Measurements from ENCODE around the gene MAG. TPM values are rescaled to one million over a fixed set of nuclear protein-coding genes. Genes with fewer than 3 reads are reported as not detected.

MAG gene
- total RNA-seq, 3 donors from 2014 or later: 4.2 TPM; not detected in 2

DNA sequence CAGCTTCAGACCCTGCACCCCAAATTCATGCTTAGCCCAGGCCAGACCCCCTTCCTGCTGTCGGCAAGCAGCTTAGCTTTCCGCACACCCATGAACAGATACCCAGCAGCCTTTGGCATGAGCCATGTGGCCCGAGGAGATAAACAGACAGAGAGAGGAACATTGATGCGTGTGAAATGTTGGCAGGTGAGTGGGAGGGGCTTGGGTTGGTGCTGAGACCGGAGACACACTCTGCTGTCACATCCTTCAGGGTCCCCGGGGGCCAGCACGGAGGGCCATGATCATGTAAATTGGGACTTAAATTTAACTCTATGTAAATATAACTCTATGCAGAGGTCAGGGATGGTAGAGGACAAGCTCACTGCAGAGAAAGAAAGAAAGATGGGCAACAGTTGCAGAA lies 38.5 kb downstream of the MAG start:
- no peak overlapping the region for H3K27ac ChIP-seq
- H3K36me3 ChIP-seq: no peaks in the 10 kb centered on the region
- no peak overlapping the region for H3K4me3 ChIP-seq
- H3K4me1 ChIP-seq: no peaks in the 10 kb centered on the region
- H3K9me3 ChIP-seq: no peaks in the 10 kb centered on the region
- TF ChIP-seq POLR2AphosphoS5 (IDR thresholded peaks at IDR 0.05) (no peak), POLR2A (IDR thresholded peaks at IDR 0.05) (no peak)
- TF ChIP-seq, protein P1, sequence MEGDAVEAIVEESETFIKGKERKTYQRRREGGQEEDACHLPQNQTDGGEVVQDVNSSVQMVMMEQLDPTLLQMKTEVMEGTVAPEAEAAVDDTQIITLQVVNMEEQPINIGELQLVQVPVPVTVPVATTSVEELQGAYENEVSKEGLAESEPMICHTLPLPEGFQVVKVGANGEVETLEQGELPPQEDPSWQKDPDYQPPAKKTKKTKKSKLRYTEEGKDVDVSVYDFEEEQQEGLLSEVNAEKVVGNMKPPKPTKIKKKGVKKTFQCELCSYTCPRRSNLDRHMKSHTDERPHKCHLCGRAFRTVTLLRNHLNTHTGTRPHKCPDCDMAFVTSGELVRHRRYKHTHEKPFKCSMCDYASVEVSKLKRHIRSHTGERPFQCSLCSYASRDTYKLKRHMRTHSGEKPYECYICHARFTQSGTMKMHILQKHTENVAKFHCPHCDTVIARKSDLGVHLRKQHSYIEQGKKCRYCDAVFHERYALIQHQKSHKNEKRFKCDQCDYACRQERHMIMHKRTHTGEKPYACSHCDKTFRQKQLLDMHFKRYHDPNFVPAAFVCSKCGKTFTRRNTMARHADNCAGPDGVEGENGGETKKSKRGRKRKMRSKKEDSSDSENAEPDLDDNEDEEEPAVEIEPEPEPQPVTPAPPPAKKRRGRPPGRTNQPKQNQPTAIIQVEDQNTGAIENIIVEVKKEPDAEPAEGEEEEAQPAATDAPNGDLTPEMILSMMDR (IDR thresholded peaks at IDR 0.05): no peak
- no peak for DNase-seq (ENCODE audit: low spot score in 2 of 2)
- no peaks in the 10 kb centered on the region for H3K27me3 ChIP-seq
- intact Hi-C loops (cut with DNase I; ENCODE audit: low total_unique reads): no loop called here

DNA sequence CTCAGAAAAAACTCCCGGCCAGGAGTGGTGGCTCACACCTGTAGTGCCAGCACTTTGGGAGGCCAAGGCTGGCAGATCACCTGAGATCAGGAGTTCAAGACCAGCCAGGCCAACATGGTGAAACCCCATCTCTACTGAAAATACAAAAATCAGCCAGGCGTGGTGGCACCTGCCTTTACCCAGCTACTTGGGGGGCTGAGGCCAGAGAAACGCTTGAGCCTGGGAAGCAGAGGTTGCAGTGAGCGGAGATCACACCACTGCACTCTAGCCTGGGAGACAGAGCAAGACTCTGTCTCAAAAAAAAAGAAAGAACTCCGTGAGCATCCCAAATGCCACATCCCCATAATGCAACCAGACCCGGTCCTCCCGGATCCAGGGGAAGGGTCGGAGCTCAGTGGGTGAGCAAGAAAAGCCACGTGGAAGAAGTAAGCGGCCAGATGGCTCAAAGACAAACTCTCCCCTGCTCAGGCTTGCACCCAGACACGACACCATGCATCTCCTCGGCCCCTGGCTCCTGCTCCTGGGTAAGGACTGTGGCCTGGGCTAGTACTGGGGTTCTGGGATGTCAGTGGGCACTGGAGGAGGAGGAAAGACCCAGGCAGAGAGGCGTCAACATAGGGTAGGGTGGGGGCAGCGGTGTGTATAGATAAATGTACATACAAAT lies 39.7 kb downstream of the MAG start:
- Histone ChIP-seq H3K4me3 (no peak overlapping the region), H3K27me3 (no peaks in the 10 kb centered on the region), H3K36me3 (no peaks in the 10 kb centered on the region), H3K27ac (no peak overlapping the region), H3K9me3 (no peaks in the 10 kb centered on the region), H3K4me1 (no peaks in the 10 kb centered on the region)
- no peak for DNase-seq (ENCODE audit: low spot score in 2 of 2)
- TF ChIP-seq POLR2AphosphoS5 (IDR thresholded peaks at IDR 0.05) (no peak), POLR2A (IDR thresholded peaks at IDR 0.05) (no peak)
- TF ChIP-seq, protein P1 (IDR thresholded peaks at IDR 0.05): no peak
- intact Hi-C loops (cut with DNase I; ENCODE audit: low total_unique reads): no loop called here

DNA sequence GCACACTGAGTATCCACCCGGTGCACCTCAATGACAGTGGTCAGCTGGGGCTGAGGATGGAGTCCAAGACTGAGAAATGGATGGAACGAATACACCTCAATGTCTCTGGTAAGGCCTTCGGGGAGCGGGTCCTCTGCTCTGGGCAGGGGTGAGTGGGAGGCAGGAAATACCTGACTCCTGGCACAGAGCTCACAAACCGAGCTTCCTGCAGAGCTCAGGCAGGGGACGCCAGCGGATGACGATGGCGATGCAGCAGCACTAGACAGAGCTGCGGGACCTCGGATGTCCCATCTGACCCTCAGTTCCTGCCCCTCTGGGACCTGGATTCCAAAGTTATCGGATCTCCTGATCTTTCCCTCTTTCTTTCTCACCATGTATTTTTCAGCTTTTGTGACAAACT lies 40.9 kb downstream of the MAG start:
- H3K27me3 ChIP-seq: no peaks in the 10 kb centered on the region
- DNase-seq (ENCODE audit: low spot score in 2 of 2): no peak
- TF ChIP-seq POLR2A (IDR thresholded peaks at IDR 0.05) (no peak), POLR2AphosphoS5 (IDR thresholded peaks at IDR 0.05) (no peak)
- TF ChIP-seq, protein P1 (IDR thresholded peaks at IDR 0.05): no peak
- H3K27ac ChIP-seq: no peak overlapping the region
- intact Hi-C loops (cut with DNase I; ENCODE audit: low total_unique reads): no loop called here
- no peak overlapping the region for H3K4me3 ChIP-seq
- no peaks in the 10 kb centered on the region for H3K9me3 ChIP-seq
- H3K4me1 ChIP-seq: no peaks in the 10 kb centered on the region
- H3K36me3 ChIP-seq: no peaks in the 10 kb centered on the region

DNA sequence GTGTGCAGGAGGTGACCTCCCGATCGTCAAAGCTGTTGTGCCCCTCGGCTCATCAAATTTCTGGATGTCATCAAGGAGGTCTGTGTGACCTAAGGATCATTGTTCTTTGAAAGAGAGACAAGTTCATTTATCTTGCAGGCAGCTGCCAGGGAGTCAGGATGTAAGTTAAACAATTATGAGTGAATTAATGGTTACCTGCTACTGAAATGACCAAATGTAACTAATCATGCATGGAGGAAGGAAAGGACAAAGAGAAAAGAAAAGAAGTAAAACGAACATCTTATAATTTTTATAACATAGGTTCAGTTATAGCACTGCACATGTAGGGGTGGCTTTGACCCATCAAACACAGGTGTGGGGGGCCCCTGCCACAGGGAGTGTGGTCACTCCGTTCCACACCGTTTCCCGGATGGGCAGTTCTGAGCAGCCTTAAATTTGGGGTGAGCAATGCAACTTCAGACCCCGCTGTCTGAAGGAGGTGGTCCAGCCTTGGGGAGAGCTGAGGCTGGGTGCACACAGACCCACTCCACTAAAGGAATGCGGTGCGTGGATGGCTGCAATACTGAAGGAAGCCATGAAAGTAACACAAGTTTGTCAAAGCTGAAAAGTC lies 42.3 kb downstream of the MAG start:
- Histone ChIP-seq H3K27ac (no peak overlapping the region), H3K4me3 (no peak overlapping the region), H3K27me3 (no peaks in the 10 kb centered on the region), H3K9me3 (no peaks in the 10 kb centered on the region), H3K4me1 (no peaks in the 10 kb centered on the region), H3K36me3 (no peaks in the 10 kb centered on the region)
- intact Hi-C loops (cut with DNase I; ENCODE audit: low total_unique reads): no loop called here
- TF ChIP-seq POLR2AphosphoS5 (IDR thresholded peaks at IDR 0.05): no peak
- no peak for TF ChIP-seq POLR2A (IDR thresholded peaks at IDR 0.05)
- TF ChIP-seq, protein P1 (IDR thresholded peaks at IDR 0.05): no peak
- DNase-seq (ENCODE audit: low spot score in 2 of 2): no peak

DNA sequence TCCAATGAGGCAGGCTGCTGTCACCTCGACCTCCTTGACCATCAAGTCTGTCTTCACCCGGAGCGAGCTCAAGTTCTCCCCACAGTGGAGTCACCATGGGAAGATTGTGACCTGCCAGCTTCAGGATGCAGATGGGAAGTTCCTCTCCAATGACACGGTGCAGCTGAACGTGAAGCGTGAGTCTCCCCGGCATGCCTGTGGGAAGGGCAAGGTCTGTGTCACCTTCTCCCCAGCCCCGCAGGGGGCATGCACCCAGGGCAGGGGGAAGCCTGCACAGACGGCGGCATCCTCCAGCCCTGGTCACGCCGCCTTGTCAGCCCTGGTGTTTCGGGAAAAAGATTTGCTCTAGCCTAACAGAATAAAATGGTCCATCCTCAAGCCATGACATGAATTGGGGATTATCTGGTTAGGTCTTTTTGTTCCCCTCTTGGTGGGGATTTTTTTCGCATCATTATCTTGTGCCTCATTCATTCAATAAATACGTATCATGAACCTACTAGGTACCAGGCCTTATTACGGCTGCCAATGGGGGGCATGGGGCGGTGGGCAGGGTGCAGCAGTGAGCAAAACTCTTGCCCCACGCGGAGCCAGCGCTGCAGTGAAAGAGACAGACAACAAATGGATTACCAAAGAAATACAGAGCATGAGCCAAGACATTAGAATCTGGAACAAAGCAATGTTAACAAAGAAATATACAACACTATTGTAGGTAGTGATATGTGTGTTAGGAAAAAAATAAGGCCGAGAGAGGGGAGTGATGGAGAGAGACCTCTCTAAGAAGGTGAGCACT lies 44.4 kb downstream of the MAG start:
- H3K4me3 ChIP-seq: no peak overlapping the region
- TF ChIP-seq POLR2A (IDR thresholded peaks at IDR 0.05) (no peak), POLR2AphosphoS5 (IDR thresholded peaks at IDR 0.05) (no peak)
- TF ChIP-seq, protein P1 (IDR thresholded peaks at IDR 0.05): no peak

More for the DNA sequence above, 44.4 kb downstream of the MAG start:
- H3K27ac ChIP-seq: no peak overlapping the region
- DNase-seq (ENCODE audit: low spot score in 2 of 2): no peak
- H3K4me1 ChIP-seq: no peaks in the 10 kb centered on the region
- H3K27me3 ChIP-seq: no peaks in the 10 kb centered on the region
- no peaks in the 10 kb centered on the region for H3K9me3 ChIP-seq
- intact Hi-C loops (cut with DNase I; ENCODE audit: low total_unique reads): no loop called here
- H3K36me3 ChIP-seq: no peaks in the 10 kb centered on the region

Measured in breast epithelium (tissue), 4 donors.